Measurements from ENCODE around the gene SYAP1. TPM values are rescaled to one million over a fixed set of nuclear protein-coding genes. Genes with fewer than 3 reads are reported as not detected.

The SYAP1 gene
- total and polyA plus RNA-seq, 7 experiments from 2014 or later: 13.6 to 36.9 (median 15.6) TPM

DNA sequence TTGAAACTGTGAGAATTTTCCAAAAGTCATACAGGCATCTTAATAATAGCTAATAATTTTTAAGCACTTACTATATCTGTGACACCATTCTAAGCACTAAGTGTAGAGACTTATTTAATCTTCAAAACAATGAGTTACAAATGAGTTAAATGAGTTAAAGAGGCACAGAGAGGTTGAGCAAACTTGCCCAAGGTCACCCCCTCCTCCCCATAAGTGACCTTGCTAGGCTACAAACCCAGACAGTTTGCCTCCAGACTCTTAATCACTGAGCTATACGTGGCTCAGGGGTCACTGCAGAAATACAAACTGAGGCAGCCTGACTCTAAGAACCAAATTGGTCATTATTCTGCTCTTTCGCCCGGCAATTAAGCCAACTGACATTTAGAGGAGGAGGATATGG is 22.5 kb upstream of the SYAP1 start:
- intact Hi-C loops (cut with micrococcal nuclease): no loop called here
- POLR2A ChIA-PET: no interaction called here
- CTCF ChIA-PET: no interaction called here

GRCh38 chrX:16699389-16699788 is 20.0 kb upstream of the SYAP1 start:
- no peaks in the 10 kb centered on the region for H3K4me1 ChIP-seq (ENCODE audit: control insufficient read depth in 2 of 2, insufficient read depth in 2 of 2, low read length in 2 of 2)
- ChIA-PET CTCF (no interaction called here), POLR2A (no interaction called here)
- H3K27me3 ChIP-seq (ENCODE audit: control insufficient read depth in 2 of 2, insufficient read depth in 2 of 2, low read length in 2 of 2): no peaks in the 10 kb centered on the region
- no peak for ATAC-seq
- Mint-ChIP-seq H3K9me3 (no peaks in the 10 kb centered on the region), H3K4me1 (peaks cover 0 to 5% (median 0%) of the 10 kb centered on the region in 7 donors), H3K36me3 (peaks cover 0 to 3% (median 0%) of the 10 kb centered on the region in 5 donors), H3K27ac (no peak overlapping the region), H3K27me3 (no peaks in the 10 kb centered on the region), H3K4me3 (no peak overlapping the region)
- H3K36me3 ChIP-seq (ENCODE audit: control insufficient read depth in 2 of 3, insufficient read depth in 3 of 3, low read length in 3 of 3): no peaks in the 10 kb centered on the region
- no peaks in the 10 kb centered on the region for H3K9me3 ChIP-seq (ENCODE audit: control insufficient read depth in 2 of 3, low read length in 3 of 3)
- DNase-seq: no peak
- H3K4me3 ChIP-seq (ENCODE audit: low read length): no peak overlapping the region
- H3K27ac ChIP-seq (ENCODE audit: low read depth, low read length): no peak overlapping the region
- intact Hi-C loops (cut with micrococcal nuclease): no loop called here

More for the DNA sequence above, 22.5 kb upstream of the SYAP1 start:
- no peak overlapping the region for H3K4me3 ChIP-seq (ENCODE audit: low read length)
- no peak for DNase-seq
- H3K4me3 Mint-ChIP-seq: no peak overlapping the region
- no peaks in the 10 kb centered on the region for H3K36me3 ChIP-seq (ENCODE audit: control insufficient read depth in 2 of 3, insufficient read depth in 3 of 3, low read length in 3 of 3)
- H3K27me3 ChIP-seq (ENCODE audit: control insufficient read depth in 2 of 2, insufficient read depth in 2 of 2, low read length in 2 of 2): no peaks in the 10 kb centered on the region
- peaks cover 0 to 5% (median 0%) of the 10 kb centered on the region in 7 donors for H3K4me1 Mint-ChIP-seq
- no peaks in the 10 kb centered on the region for H3K9me3 Mint-ChIP-seq
- no peaks in the 10 kb centered on the region for H3K4me1 ChIP-seq (ENCODE audit: control insufficient read depth in 2 of 2, insufficient read depth in 2 of 2, low read length in 2 of 2)
- H3K27ac Mint-ChIP-seq: no peak overlapping the region
- no peak for ATAC-seq
- H3K36me3 Mint-ChIP-seq: peaks cover 0 to 3% (median 0%) of the 10 kb centered on the region in 5 donors
- H3K27me3 Mint-ChIP-seq: no peaks in the 10 kb centered on the region
- no peak overlapping the region for H3K27ac ChIP-seq (ENCODE audit: low read depth, low read length)
- H3K9me3 ChIP-seq (ENCODE audit: control insufficient read depth in 2 of 3, low read length in 3 of 3): no peaks in the 10 kb centered on the region

DNA sequence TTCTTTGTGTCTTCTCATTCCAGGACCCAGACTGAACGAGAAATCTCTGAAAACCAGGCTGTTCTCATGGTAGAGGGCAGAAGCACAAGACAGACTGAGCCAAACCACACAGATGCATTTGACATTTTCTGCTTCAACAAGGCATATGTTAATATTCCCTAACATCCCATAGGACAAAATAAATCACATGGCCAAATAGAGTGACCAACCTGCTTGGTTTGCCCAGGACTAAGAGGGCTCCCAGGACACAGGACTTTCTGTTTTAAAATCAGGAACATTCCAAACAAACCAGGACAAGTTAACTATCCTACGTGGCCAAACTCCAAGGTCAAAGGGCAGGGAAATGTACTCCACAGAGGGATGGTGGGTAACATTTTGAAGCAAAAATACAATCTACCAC is 18.7 kb upstream of the SYAP1 start:
- H3K4me1 ChIP-seq (ENCODE audit: control insufficient read depth in 2 of 2, insufficient read depth in 2 of 2, low read length in 2 of 2): no peaks in the 10 kb centered on the region
- no peaks in the 10 kb centered on the region for H3K9me3 Mint-ChIP-seq
- DNase-seq (no peak), ATAC-seq (no peak)
- H3K27me3 ChIP-seq (ENCODE audit: control insufficient read depth in 2 of 2, insufficient read depth in 2 of 2, low read length in 2 of 2): no peaks in the 10 kb centered on the region
- peaks cover 0 to 5% (median 0%) of the 10 kb centered on the region in 7 donors for H3K4me1 Mint-ChIP-seq
- no peaks in the 10 kb centered on the region for H3K27me3 Mint-ChIP-seq
- H3K36me3 Mint-ChIP-seq: peaks cover 0 to 3% (median 0%) of the 10 kb centered on the region in 5 donors
- POLR2A ChIA-PET: no interaction called here
- CTCF ChIA-PET: no interaction called here
- H3K9me3 ChIP-seq (ENCODE audit: control insufficient read depth in 2 of 3, low read length in 3 of 3): no peaks in the 10 kb centered on the region
- intact Hi-C loops (cut with micrococcal nuclease): no loop called here
- H3K4me3 ChIP-seq (ENCODE audit: low read length): no peak overlapping the region
- H3K27ac ChIP-seq (ENCODE audit: low read depth, low read length): no peak overlapping the region
- H3K36me3 ChIP-seq (ENCODE audit: control insufficient read depth in 2 of 3, insufficient read depth in 3 of 3, low read length in 3 of 3): no peaks in the 10 kb centered on the region
- no peak overlapping the region for H3K27ac Mint-ChIP-seq
- no peak overlapping the region for H3K4me3 Mint-ChIP-seq

DNA sequence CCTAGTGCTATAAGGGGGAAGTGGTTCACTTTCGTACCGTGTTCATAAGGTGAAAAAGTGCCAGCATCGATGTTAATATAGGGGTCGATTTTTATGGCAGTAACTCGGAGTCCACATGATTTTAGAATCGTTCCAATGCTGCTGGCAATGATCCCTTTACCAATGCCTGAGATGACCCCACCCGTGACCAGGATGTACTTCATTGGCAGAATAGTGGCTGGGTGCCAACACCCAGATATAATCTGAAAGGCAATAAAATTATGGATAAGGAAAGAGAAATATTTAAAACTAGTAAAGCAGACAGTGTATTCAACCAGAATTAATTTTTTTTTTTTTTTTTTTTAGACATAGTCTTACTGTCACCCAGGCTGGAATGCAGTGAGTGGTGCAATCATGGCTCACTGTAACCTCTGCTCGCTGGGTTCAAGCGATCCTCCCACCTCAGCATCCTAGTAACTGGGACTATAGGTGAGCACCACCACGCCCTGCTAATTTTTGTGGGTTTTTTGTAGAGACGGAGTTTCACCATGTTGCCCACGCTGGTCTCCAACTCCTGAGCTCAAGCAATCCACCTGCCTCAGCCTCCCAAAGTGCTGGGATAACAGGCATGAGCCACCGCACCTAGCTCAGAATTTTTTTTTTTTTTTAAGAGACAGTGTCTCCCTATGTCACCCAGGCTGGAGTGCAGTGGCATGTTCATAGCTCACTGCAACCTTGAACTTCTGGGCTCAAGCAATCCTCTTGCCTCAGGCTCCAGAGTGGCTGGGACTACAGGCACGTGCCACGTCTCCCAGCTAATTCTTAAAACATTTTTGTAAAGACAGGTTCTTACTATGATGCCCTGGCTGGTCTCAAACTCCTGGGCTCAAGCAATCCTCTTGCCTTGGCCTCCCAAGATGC is 16.5 kb upstream of the SYAP1 start:
- Histone ChIP-seq H3K4me3 (ENCODE audit: low read length) (no peak overlapping the region), H3K27me3 (ENCODE audit: control insufficient read depth in 2 of 2, insufficient read depth in 2 of 2, low read length in 2 of 2) (no peaks in the 10 kb centered on the region), H3K36me3 (ENCODE audit: control insufficient read depth in 2 of 3, insufficient read depth in 3 of 3, low read length in 3 of 3) (no peaks in the 10 kb centered on the region), H3K27ac (ENCODE audit: low read depth, low read length) (no peak overlapping the region), H3K9me3 (ENCODE audit: control insufficient read depth in 2 of 3, low read length in 3 of 3) (no peaks in the 10 kb centered on the region), H3K4me1 (ENCODE audit: control insufficient read depth in 2 of 2, insufficient read depth in 2 of 2, low read length in 2 of 2) (no peaks in the 10 kb centered on the region)
- Mint-ChIP-seq H3K27me3 (no peaks in the 10 kb centered on the region), H3K9me3 (no peaks in the 10 kb centered on the region), H3K4me3 (no peak overlapping the region), H3K4me1 (no peaks in the 10 kb centered on the region), H3K27ac (no peak overlapping the region), H3K36me3 (no peaks in the 10 kb centered on the region)
- POLR2A ChIA-PET: no interaction called here
- intact Hi-C loops (cut with micrococcal nuclease): no loop called here
- DNase-seq (no peak), ATAC-seq (no peak)
- CTCF ChIA-PET: no interaction called here

DNA sequence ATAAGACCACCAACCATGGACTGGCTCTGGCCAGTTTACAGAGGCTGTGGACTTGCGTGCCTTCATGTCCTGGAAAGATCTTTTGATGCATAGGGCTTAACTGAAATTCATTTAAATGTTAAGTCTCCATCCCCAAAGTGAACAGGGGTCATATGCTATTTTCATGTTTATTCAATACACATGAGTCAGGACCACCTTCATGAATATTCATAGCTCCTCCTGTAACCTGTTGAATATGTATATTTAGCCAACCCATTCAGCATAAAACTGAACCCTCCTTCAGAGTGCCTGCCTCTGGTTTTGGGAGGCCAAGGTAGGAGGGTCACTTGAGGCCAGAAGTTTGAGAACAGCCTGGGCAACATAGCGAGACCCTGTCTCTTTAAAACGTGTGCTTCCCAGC is 14.0 kb upstream of the SYAP1 start:
- ChIA-PET CTCF (no interaction called here), POLR2A (no interaction called here)
- Histone ChIP-seq H3K4me1 (ENCODE audit: control insufficient read depth in 2 of 2, insufficient read depth in 2 of 2, low read length in 2 of 2) (no peaks in the 10 kb centered on the region), H3K9me3 (ENCODE audit: control insufficient read depth in 2 of 3, low read length in 3 of 3) (no peaks in the 10 kb centered on the region), H3K4me3 (ENCODE audit: low read length) (no peak overlapping the region), H3K27me3 (ENCODE audit: control insufficient read depth in 2 of 2, insufficient read depth in 2 of 2, low read length in 2 of 2) (no peaks in the 10 kb centered on the region), H3K36me3 (ENCODE audit: control insufficient read depth in 2 of 3, insufficient read depth in 3 of 3, low read length in 3 of 3) (no peaks in the 10 kb centered on the region), H3K27ac (ENCODE audit: low read depth, low read length) (no peak overlapping the region)
- H3K27me3 Mint-ChIP-seq: no peaks in the 10 kb centered on the region
- ATAC-seq (no peak), DNase-seq (no peak)
- intact Hi-C loops (cut with micrococcal nuclease): no loop called here
- H3K36me3 Mint-ChIP-seq: peaks cover 0 to 2% (median 0%) of the 10 kb centered on the region in 5 donors
- no peak overlapping the region for H3K27ac Mint-ChIP-seq
- H3K9me3 Mint-ChIP-seq: no peaks in the 10 kb centered on the region
- H3K4me1 Mint-ChIP-seq: peaks cover 0 to 4% (median 0%) of the 10 kb centered on the region in 7 donors
- H3K4me3 Mint-ChIP-seq: no peak overlapping the region

GRCh38 chrX:16708016-16708415 is 11.4 kb upstream of the SYAP1 start:
- Mint-ChIP-seq H3K4me1 (peaks cover 0 to 19% (median 15%) of the 10 kb centered on the region in 7 donors), H3K9me3 (no peaks in the 10 kb centered on the region), H3K4me3 (no peak overlapping the region), H3K36me3 (peaks cover 0 to 2% (median 0%) of the 10 kb centered on the region in 5 donors), H3K27ac (no peak overlapping the region), H3K27me3 (no peaks in the 10 kb centered on the region)
- no peaks in the 10 kb centered on the region for H3K27me3 ChIP-seq (ENCODE audit: control insufficient read depth in 2 of 2, insufficient read depth in 2 of 2, low read length in 2 of 2)
- no peak overlapping the region for H3K4me3 ChIP-seq (ENCODE audit: low read length)
- POLR2A ChIA-PET: no interaction called here
- no peaks in the 10 kb centered on the region for H3K4me1 ChIP-seq (ENCODE audit: control insufficient read depth in 2 of 2, insufficient read depth in 2 of 2, low read length in 2 of 2)
- intact Hi-C loops (cut with micrococcal nuclease): no loop called here
- no peaks in the 10 kb centered on the region for H3K36me3 ChIP-seq (ENCODE audit: control insufficient read depth in 2 of 3, insufficient read depth in 3 of 3, low read length in 3 of 3)
- H3K9me3 ChIP-seq (ENCODE audit: control insufficient read depth in 2 of 3, low read length in 3 of 3): no peaks in the 10 kb centered on the region
- ATAC-seq: no peak
- CTCF ChIA-PET: no interaction called here
- DNase-seq: no peak
- no peak overlapping the region for H3K27ac ChIP-seq (ENCODE audit: low read depth, low read length)
